ENCODE results near the gene HBA2.
A peak's percentile ranks its signal among the peaks of the same experiment; 100 is the strongest.
"Not testable (repeated sequence)": the region's sequence is repeated elsewhere in the genome, so short reads cannot be mapped to it uniquely, and the experiment has no call there.

The HBA2 gene

GRCh38 chr16:163139-163538 is 9.5 kb upstream of the HBA2 start:
- Histone ChIP-seq H3K27me3 (ENCODE audit: control insufficient read depth in 3 of 3, insufficient read depth in 3 of 3, low read depth in 1 of 3, low read length in 3 of 3) (peaks cover 28 to 71% (median 50%) of the 10 kb centered on the region in 3 experiments), H3K4me1 (ENCODE audit: control insufficient read depth in 2 of 2, insufficient read depth in 1 of 2, low read depth in 1 of 2, low read length in 2 of 2) (peaks cover 0 to 13% of the 10 kb centered on the region in 2 donors)
- not testable (repeated sequence) for H3K79me1 ChIP-seq (ENCODE audit: low read depth, low read length); H3K36me3 ChIP-seq (replicated peaks in 1 of 2; ENCODE audit: control insufficient read depth in 2 of 2, insufficient read depth in 2 of 2, low read length in 2 of 2); H4K8ac ChIP-seq (ENCODE audit: low read depth, low read length); H3K18ac ChIP-seq (ENCODE audit: low read length); H2BK120ac ChIP-seq (ENCODE audit: low read depth, low read length); H2BK12ac ChIP-seq (ENCODE audit: low read length); H3K14ac ChIP-seq (ENCODE audit: low read length); DNase-seq (ENCODE audit: low spot score); H3K4ac ChIP-seq (ENCODE audit: low read length); H3K9me3 ChIP-seq (replicated peaks in 1 of 2; ENCODE audit: control insufficient read depth in 2 of 2, insufficient read depth in 1 of 2, low read depth in 1 of 2, low read length in 2 of 2); H3K4me2 ChIP-seq (ENCODE audit: insufficient read depth, low read length, poor library complexity, severe bottlenecking); H2BK15ac ChIP-seq (ENCODE audit: low read length); H4K91ac ChIP-seq (ENCODE audit: low read depth, low read length, poor library complexity); H3K23ac ChIP-seq (ENCODE audit: low read depth, low read length, poor library complexity); H3K4me3 ChIP-seq (ENCODE audit: low read length in 2 of 2); H3K9ac ChIP-seq (ENCODE audit: low read depth, low read length, poor library complexity); H2AFZ ChIP-seq (ENCODE audit: low read length); H2BK5ac ChIP-seq (ENCODE audit: low read length); H3K27ac ChIP-seq (replicated peaks; ENCODE audit: low read length); H2AK5ac ChIP-seq (ENCODE audit: low read depth, low read length)
- WGBS, 2 donors (ENCODE audit: extremely low coverage in 2 of 2, insufficient read length in 2 of 2, insufficient replicate concordance in 1 of 2) = no CpG with 5 or more reads among the region's 10 CpGs

- H3K79me1 ChIP-seq (ENCODE audit: low read depth, low read length); H3K18ac ChIP-seq (ENCODE audit: low read length); H2BK15ac ChIP-seq (ENCODE audit: low read length); H2BK5ac ChIP-seq (ENCODE audit: low read length); H3K14ac ChIP-seq (ENCODE audit: low read length); H2AFZ ChIP-seq (ENCODE audit: low read length); H3K9ac ChIP-seq (ENCODE audit: low read depth, low read length, poor library complexity); H3K4ac ChIP-seq (ENCODE audit: low read length); H4K91ac ChIP-seq (ENCODE audit: low read depth, low read length, poor library complexity); H3K4me2 ChIP-seq (ENCODE audit: insufficient read depth, low read length, poor library complexity, severe bottlenecking); H2BK12ac ChIP-seq (ENCODE audit: low read length); H3K36me3 ChIP-seq (replicated peaks in 1 of 2; ENCODE audit: control insufficient read depth in 2 of 2, insufficient read depth in 2 of 2, low read length in 2 of 2); H2AK5ac ChIP-seq (ENCODE audit: low read depth, low read length); H3K4me3 ChIP-seq (ENCODE audit: low read length in 2 of 2); H2BK120ac ChIP-seq (ENCODE audit: low read depth, low read length); H3K27ac ChIP-seq (replicated peaks; ENCODE audit: low read length); H3K23ac ChIP-seq (ENCODE audit: low read depth, low read length, poor library complexity); H4K8ac ChIP-seq (ENCODE audit: low read depth, low read length); H3K9me3 ChIP-seq (replicated peaks in 1 of 2; ENCODE audit: control insufficient read depth in 2 of 2, insufficient read depth in 1 of 2, low read depth in 1 of 2, low read length in 2 of 2); DNase-seq (ENCODE audit: low spot score): not testable (repeated sequence)
- peaks cover 0 to 13% of the 10 kb centered on the region in 2 donors for H3K4me1 ChIP-seq (ENCODE audit: control insufficient read depth in 2 of 2, insufficient read depth in 1 of 2, low read depth in 1 of 2, low read length in 2 of 2)
- no CpG with 5 or more reads among the region's 3 CpGs for WGBS, 2 donors (ENCODE audit: extremely low coverage in 2 of 2, insufficient read length in 2 of 2, insufficient replicate concordance in 1 of 2)
- peaks cover 32 to 73% (median 53%) of the 10 kb centered on the region in 3 experiments for H3K27me3 ChIP-seq (ENCODE audit: control insufficient read depth in 3 of 3, insufficient read depth in 3 of 3, low read depth in 1 of 3, low read length in 3 of 3)
These were observed 9.0 kb upstream of the HBA2 start for GRCh38 chr16:163696-164095.

GRCh38 chr16:164134-164823 is 8.4 kb upstream of the HBA2 start:
- not testable (repeated sequence) for DNase-seq (ENCODE audit: low spot score); H4K8ac ChIP-seq (ENCODE audit: low read depth, low read length); H2BK12ac ChIP-seq (ENCODE audit: low read length); H3K4me2 ChIP-seq (ENCODE audit: insufficient read depth, low read length, poor library complexity, severe bottlenecking); H2BK120ac ChIP-seq (ENCODE audit: low read depth, low read length); H2BK5ac ChIP-seq (ENCODE audit: low read length); H3K23ac ChIP-seq (ENCODE audit: low read depth, low read length, poor library complexity); H3K4me3 ChIP-seq (ENCODE audit: low read length in 2 of 2); H4K91ac ChIP-seq (ENCODE audit: low read depth, low read length, poor library complexity); H3K14ac ChIP-seq (ENCODE audit: low read length); H2BK15ac ChIP-seq (ENCODE audit: low read length); H3K9me3 ChIP-seq (replicated peaks in 1 of 2; ENCODE audit: control insufficient read depth in 2 of 2, insufficient read depth in 1 of 2, low read depth in 1 of 2, low read length in 2 of 2); H3K36me3 ChIP-seq (replicated peaks in 1 of 2; ENCODE audit: control insufficient read depth in 2 of 2, insufficient read depth in 2 of 2, low read length in 2 of 2); H3K79me1 ChIP-seq (ENCODE audit: low read depth, low read length); H3K4ac ChIP-seq (ENCODE audit: low read length); H2AK5ac ChIP-seq (ENCODE audit: low read depth, low read length); H3K9ac ChIP-seq (ENCODE audit: low read depth, low read length, poor library complexity); H3K18ac ChIP-seq (ENCODE audit: low read length); H3K27ac ChIP-seq (replicated peaks; ENCODE audit: low read length); H2AFZ ChIP-seq (ENCODE audit: low read length)
- H3K27me3 ChIP-seq (ENCODE audit: control insufficient read depth in 3 of 3, insufficient read depth in 3 of 3, low read depth in 1 of 3, low read length in 3 of 3) = peaks cover 32 to 74% (median 57%) of the 10 kb centered on the region in 3 experiments
- H3K4me1 ChIP-seq (ENCODE audit: control insufficient read depth in 2 of 2, insufficient read depth in 1 of 2, low read depth in 1 of 2, low read length in 2 of 2) = peaks cover 0 to 13% of the 10 kb centered on the region in 2 donors
- no CpG with 5 or more reads among the region's 80 CpGs for WGBS, 2 donors (ENCODE audit: extremely low coverage in 2 of 2, insufficient read length in 2 of 2, insufficient replicate concordance in 1 of 2)

- Histone ChIP-seq H2BK15ac (ENCODE audit: low read length) (no peak overlapping the region), H3K9ac (ENCODE audit: low read depth, low read length, poor library complexity) (no peak overlapping the region), H3K4me2 (ENCODE audit: insufficient read depth, low read length, poor library complexity, severe bottlenecking) (peak overlapping the region; percentile 23), H3K23ac (ENCODE audit: low read depth, low read length, poor library complexity) (no peak overlapping the region), H3K14ac (ENCODE audit: low read length) (peak overlapping the region; percentile 17), H3K4me3 (ENCODE audit: low read length in 2 of 2) (peak overlapping the region in 1 of 2 donors; percentile 60), H2AFZ (ENCODE audit: low read length) (peak overlapping the region; percentile 79), H4K8ac (ENCODE audit: low read depth, low read length) (no peak overlapping the region), H3K36me3 (replicated peaks in 1 of 2; ENCODE audit: control insufficient read depth in 2 of 2, insufficient read depth in 2 of 2, low read length in 2 of 2) (no peaks in the 10 kb centered on the region), H3K4ac (ENCODE audit: low read length) (no peak overlapping the region), H4K91ac (ENCODE audit: low read depth, low read length, poor library complexity) (no peak overlapping the region), H2AK5ac (ENCODE audit: low read depth, low read length) (no peak overlapping the region), H3K27ac (replicated peaks; ENCODE audit: low read length) (no peak overlapping the region), H2BK5ac (ENCODE audit: low read length) (no peak overlapping the region), H3K4me1 (ENCODE audit: control insufficient read depth in 2 of 2, insufficient read depth in 1 of 2, low read depth in 1 of 2, low read length in 2 of 2) (peaks cover 0 to 13% of the 10 kb centered on the region in 2 donors), H3K27me3 (ENCODE audit: control insufficient read depth in 3 of 3, insufficient read depth in 3 of 3, low read depth in 1 of 3, low read length in 3 of 3) (peaks cover 32 to 74% (median 59%) of the 10 kb centered on the region in 3 experiments), H2BK120ac (ENCODE audit: low read depth, low read length) (no peak overlapping the region), H3K9me3 (replicated peaks in 1 of 2; ENCODE audit: control insufficient read depth in 2 of 2, insufficient read depth in 1 of 2, low read depth in 1 of 2, low read length in 2 of 2) (no peaks in the 10 kb centered on the region), H2BK12ac (ENCODE audit: low read length) (no peak overlapping the region), H3K18ac (ENCODE audit: low read length) (no peak overlapping the region), H3K79me1 (ENCODE audit: low read depth, low read length) (no peaks in the 10 kb centered on the region)
- WGBS, 2 donors (ENCODE audit: extremely low coverage in 2 of 2, insufficient read length in 2 of 2, insufficient replicate concordance in 1 of 2) = no CpG with 5 or more reads among the region's 77 CpGs
- no peak for DNase-seq (ENCODE audit: low spot score)
These were observed 7.7 kb upstream of the HBA2 start for GRCh38 chr16:164827-165538.

All from neuronal stem cell (in vitro differentiated cells).